A673 (cell line): ENCODE data around the gene CYP46A1.

Experiments used
- EZH2 ChIP-seq: fragments of 200-600 bp; sonication (generic); IDR thresholded peaks from 2 replicates; pipeline ENCODE4 v1.6.1; 2017; ENCODE audit warnings: borderline replicate concordance, low read depth, mild to moderate bottlenecking, mixed read lengths, antibody characterized with exemption, low read length; ENCODE audit not compliant: poor library complexity, severe bottlenecking
- TF ChIP-seq, protein P1 (sequence below): fragments of 300-800, 200-600 bp; sonication (generic); conservative IDR thresholded peaks from 2 replicates; pipeline ENCODE4 v1.5.1; 2017; ENCODE audit warnings: low read depth, mild to moderate bottlenecking, antibody characterized with exemption, low read length, moderate library complexity, mixed read lengths

DNA sequence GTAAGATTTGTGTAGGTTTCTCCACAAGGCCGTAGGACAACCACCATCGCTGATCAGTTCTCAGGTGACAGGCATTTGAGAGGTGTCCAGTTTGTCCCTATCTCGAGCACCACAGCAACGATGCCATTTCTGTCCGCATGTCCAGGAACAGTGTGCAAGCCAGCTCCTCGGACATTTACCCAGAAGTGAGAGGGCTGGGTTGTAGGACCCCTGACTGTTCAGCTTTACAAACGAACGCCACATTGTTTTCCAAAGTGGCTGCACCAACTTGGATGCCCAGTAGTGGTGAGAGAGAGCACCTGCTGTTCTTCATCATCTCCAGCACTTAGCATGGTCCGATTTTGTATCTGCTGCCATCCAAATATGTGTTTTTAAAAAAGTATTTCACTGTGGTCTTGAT, 38.6 kb downstream of the CYP46A1 start:
- TF ChIP-seq, protein P1, sequence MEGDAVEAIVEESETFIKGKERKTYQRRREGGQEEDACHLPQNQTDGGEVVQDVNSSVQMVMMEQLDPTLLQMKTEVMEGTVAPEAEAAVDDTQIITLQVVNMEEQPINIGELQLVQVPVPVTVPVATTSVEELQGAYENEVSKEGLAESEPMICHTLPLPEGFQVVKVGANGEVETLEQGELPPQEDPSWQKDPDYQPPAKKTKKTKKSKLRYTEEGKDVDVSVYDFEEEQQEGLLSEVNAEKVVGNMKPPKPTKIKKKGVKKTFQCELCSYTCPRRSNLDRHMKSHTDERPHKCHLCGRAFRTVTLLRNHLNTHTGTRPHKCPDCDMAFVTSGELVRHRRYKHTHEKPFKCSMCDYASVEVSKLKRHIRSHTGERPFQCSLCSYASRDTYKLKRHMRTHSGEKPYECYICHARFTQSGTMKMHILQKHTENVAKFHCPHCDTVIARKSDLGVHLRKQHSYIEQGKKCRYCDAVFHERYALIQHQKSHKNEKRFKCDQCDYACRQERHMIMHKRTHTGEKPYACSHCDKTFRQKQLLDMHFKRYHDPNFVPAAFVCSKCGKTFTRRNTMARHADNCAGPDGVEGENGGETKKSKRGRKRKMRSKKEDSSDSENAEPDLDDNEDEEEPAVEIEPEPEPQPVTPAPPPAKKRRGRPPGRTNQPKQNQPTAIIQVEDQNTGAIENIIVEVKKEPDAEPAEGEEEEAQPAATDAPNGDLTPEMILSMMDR = no peak
- no peak for TF ChIP-seq EZH2
